ENCODE results near the gene SIPA1L3.

The SIPA1L3 gene

DNA sequence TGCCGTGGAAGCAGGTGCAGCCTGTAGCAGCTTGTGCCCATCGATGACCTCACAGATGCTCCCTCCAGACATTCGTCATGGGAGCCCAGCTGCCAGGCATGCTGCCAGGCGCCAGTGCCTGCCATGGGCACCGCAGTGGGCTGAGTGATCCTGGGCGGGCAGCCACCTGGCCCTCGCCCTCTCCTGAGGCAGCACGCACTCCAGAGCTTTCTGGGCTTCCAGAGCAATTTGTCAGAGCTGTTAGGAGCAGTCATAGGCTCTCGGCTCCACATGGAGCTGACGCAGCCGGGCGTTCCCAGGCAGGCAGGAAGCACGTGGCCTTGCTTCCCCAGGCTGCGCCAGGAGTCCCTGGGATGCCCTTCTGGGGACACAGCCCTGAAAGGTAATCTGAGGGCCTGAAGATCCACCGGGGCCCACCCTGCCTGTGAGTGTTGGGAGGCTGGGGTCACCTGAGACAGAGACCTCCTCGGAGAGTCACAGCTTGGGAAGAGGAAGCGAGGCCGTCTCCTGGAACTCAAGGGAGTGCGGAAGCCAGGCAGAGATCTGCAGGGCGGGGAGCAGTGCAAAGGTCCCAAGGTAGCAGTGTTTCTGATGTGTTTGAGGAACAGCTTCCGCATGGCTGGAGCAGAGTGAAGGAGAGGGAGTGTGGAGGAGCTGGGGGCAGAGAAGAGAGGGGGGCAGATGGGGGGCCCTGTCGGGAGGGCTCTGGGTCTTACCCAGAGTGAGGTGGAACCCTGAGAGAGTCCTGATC is 266.5 kb downstream of the SIPA1L3 start:
- no peak overlapping the region for H3K9ac ChIP-seq (ENCODE audit: low read length)
- no peaks in the 10 kb centered on the region for H3K79me2 ChIP-seq (ENCODE audit: low read length)
- no peak overlapping the region for H3K27ac ChIP-seq (ENCODE audit: low read length)
- no peaks in the 10 kb centered on the region for H4K20me1 ChIP-seq (ENCODE audit: insufficient read depth, low read length)
- TF ChIP-seq EZH2phosphoT487 (IDR thresholded peaks at IDR 0.05; ENCODE audit: low read length) (no peak), EZH2 (optimal IDR thresholded peaks at IDR 0.05; ENCODE audit: low read depth, low read length) (no peak)
- TF ChIP-seq, protein P1, sequence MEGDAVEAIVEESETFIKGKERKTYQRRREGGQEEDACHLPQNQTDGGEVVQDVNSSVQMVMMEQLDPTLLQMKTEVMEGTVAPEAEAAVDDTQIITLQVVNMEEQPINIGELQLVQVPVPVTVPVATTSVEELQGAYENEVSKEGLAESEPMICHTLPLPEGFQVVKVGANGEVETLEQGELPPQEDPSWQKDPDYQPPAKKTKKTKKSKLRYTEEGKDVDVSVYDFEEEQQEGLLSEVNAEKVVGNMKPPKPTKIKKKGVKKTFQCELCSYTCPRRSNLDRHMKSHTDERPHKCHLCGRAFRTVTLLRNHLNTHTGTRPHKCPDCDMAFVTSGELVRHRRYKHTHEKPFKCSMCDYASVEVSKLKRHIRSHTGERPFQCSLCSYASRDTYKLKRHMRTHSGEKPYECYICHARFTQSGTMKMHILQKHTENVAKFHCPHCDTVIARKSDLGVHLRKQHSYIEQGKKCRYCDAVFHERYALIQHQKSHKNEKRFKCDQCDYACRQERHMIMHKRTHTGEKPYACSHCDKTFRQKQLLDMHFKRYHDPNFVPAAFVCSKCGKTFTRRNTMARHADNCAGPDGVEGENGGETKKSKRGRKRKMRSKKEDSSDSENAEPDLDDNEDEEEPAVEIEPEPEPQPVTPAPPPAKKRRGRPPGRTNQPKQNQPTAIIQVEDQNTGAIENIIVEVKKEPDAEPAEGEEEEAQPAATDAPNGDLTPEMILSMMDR (IDR thresholded peaks at IDR 0.05; ENCODE audit: low read length): no peak
- no peak overlapping the region for H3K4me3 ChIP-seq (ENCODE audit: low read length)
- H3K9me2 ChIP-seq (replicated peaks; ENCODE audit: insufficient read depth, low read length): no peaks in the 10 kb centered on the region
- DNase-seq: no peak
- no peaks in the 10 kb centered on the region for H3K27me3 ChIP-seq (replicated peaks; ENCODE audit: insufficient read depth, low read length)
- H3K9me3 ChIP-seq (replicated peaks; ENCODE audit: insufficient read depth, low read length): no peaks in the 10 kb centered on the region
- H2AFZ ChIP-seq (ENCODE audit: low read length): no peak overlapping the region
- H3K4me1 ChIP-seq (ENCODE audit: low read length): no peaks in the 10 kb centered on the region
- no peaks in the 10 kb centered on the region for H3F3A ChIP-seq (ENCODE audit: insufficient read depth, low read length)
- H3K36me3 ChIP-seq (replicated peaks; ENCODE audit: insufficient read depth, low read length): no peaks in the 10 kb centered on the region
- no peak overlapping the region for H3K4me2 ChIP-seq (ENCODE audit: low read depth, low read length)

DNA sequence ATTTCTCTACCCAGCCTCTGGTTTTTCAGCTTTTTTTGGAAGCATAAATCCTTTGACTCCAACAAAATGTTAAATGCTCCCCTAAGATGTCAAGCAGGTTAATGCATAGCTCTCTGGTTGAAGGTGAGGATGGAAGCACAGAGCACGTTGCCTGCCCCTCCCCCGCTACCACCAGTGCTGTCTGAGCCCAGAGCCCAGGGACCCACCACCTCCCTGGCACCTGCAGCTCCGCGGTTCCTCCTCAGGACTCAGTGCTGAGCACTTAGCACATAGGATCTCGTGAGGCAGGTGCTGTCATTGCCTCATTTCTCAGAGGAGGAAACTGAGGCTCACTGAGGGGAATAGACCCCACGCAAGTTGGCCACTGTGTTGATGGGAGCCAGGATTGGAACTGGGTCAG is 268.4 kb downstream of the SIPA1L3 start:
- Histone ChIP-seq H3K27ac (ENCODE audit: low read length) (no peak overlapping the region), H3K4me3 (ENCODE audit: low read length) (no peak overlapping the region), H4K20me1 (ENCODE audit: insufficient read depth, low read length) (no peaks in the 10 kb centered on the region), H3K79me2 (ENCODE audit: low read length) (no peaks in the 10 kb centered on the region), H2AFZ (ENCODE audit: low read length) (no peak overlapping the region), H3K9me2 (replicated peaks; ENCODE audit: insufficient read depth, low read length) (no peaks in the 10 kb centered on the region), H3K9ac (ENCODE audit: low read length) (no peak overlapping the region), H3F3A (ENCODE audit: insufficient read depth, low read length) (no peaks in the 10 kb centered on the region), H3K9me3 (replicated peaks; ENCODE audit: insufficient read depth, low read length) (no peaks in the 10 kb centered on the region), H3K4me2 (ENCODE audit: low read depth, low read length) (no peak overlapping the region), H3K4me1 (ENCODE audit: low read length) (no peaks in the 10 kb centered on the region), H3K27me3 (replicated peaks; ENCODE audit: insufficient read depth, low read length) (no peaks in the 10 kb centered on the region), H3K36me3 (replicated peaks; ENCODE audit: insufficient read depth, low read length) (no peaks in the 10 kb centered on the region)
- no peak for TF ChIP-seq EZH2 (optimal IDR thresholded peaks at IDR 0.05; ENCODE audit: low read depth, low read length)
- DNase-seq: no peak

DNA sequence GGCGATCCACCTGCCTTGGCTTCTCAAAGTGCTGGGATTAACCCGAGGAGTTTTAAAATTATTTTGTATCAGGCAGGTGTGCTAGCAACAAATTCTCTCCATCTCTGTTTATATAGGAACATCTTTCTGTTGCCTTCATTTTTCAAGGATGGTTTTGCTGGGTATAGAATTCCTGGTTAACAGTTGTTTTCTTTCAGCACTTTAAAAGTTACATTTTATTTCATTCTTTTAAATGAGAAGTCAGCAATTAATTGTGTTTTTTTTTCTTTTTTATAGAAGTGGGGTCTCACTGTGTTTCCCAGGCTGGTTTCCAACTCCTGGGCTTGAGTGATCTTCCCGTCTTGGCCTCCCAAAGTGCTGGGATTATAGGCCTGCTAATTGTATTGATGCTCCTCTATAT is 273.1 kb downstream of the SIPA1L3 start:
- Histone ChIP-seq H3K4me1 (ENCODE audit: low read length) (no peaks in the 10 kb centered on the region), H3F3A (ENCODE audit: insufficient read depth, low read length) (no peaks in the 10 kb centered on the region), H3K27ac (ENCODE audit: low read length) (no peak overlapping the region), H3K9me3 (replicated peaks; ENCODE audit: insufficient read depth, low read length) (no peaks in the 10 kb centered on the region), H3K36me3 (replicated peaks; ENCODE audit: insufficient read depth, low read length) (no peaks in the 10 kb centered on the region), H3K9me2 (replicated peaks; ENCODE audit: insufficient read depth, low read length) (no peaks in the 10 kb centered on the region), H2AFZ (ENCODE audit: low read length) (no peak overlapping the region), H3K79me2 (ENCODE audit: low read length) (no peaks in the 10 kb centered on the region), H3K9ac (ENCODE audit: low read length) (no peak overlapping the region), H3K4me2 (ENCODE audit: low read depth, low read length) (no peak overlapping the region), H3K4me3 (ENCODE audit: low read length) (no peak overlapping the region), H3K27me3 (replicated peaks; ENCODE audit: insufficient read depth, low read length) (no peaks in the 10 kb centered on the region), H4K20me1 (ENCODE audit: insufficient read depth, low read length) (no peaks in the 10 kb centered on the region)
- DNase-seq: no peak
- TF ChIP-seq EZH2 (optimal IDR thresholded peaks at IDR 0.05; ENCODE audit: low read depth, low read length) (no peak), EZH2phosphoT487 (IDR thresholded peaks at IDR 0.05; ENCODE audit: low read length) (no peak)
- TF ChIP-seq, protein P1 (IDR thresholded peaks at IDR 0.05; ENCODE audit: low read length): no peak

DNA sequence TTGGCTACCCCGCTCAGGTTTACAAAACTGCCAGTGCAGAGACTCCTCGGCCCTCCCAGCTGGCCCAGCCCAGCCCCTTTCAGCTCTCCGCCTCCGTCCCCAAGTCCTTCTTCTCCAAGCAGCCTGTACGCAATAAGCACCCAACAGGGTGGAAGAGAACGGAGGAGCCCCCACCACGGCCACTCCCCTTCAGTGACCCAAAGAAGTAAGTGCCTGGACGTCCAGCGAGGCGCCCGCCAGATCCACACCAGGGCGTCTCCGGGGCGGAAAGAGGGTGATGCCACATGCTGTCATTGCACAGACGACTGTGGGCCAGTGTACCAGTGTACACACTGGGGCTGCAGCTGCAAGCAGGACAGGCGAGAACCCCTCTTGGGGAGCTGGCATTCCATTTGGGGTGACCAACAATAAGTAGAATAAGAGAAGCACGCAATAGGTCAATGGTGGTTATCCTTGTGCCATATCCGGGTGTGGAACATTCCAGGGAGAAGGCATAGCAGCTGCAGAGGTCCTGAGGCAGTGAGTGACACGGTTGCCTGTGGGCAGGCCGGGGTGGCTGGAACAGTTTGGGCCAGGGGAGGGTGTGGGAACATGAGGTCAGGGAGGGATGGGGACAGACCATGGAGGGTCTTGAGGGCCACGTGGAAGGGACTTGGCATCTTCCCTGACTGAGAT is 275.7 kb downstream of the SIPA1L3 start:
- Histone ChIP-seq H3F3A (ENCODE audit: insufficient read depth, low read length) (no peaks in the 10 kb centered on the region), H3K9me2 (replicated peaks; ENCODE audit: insufficient read depth, low read length) (no peaks in the 10 kb centered on the region), H4K20me1 (ENCODE audit: insufficient read depth, low read length) (no peaks in the 10 kb centered on the region), H3K27me3 (replicated peaks; ENCODE audit: insufficient read depth, low read length) (no peaks in the 10 kb centered on the region), H3K9ac (ENCODE audit: low read length) (no peak overlapping the region), H3K4me3 (ENCODE audit: low read length) (no peak overlapping the region), H3K36me3 (replicated peaks; ENCODE audit: insufficient read depth, low read length) (no peaks in the 10 kb centered on the region), H3K79me2 (ENCODE audit: low read length) (no peaks in the 10 kb centered on the region), H3K27ac (ENCODE audit: low read length) (no peak overlapping the region), H3K4me1 (ENCODE audit: low read length) (no peaks in the 10 kb centered on the region), H3K9me3 (replicated peaks; ENCODE audit: insufficient read depth, low read length) (no peaks in the 10 kb centered on the region), H2AFZ (ENCODE audit: low read length) (no peak overlapping the region), H3K4me2 (ENCODE audit: low read depth, low read length) (no peak overlapping the region)
- no peak for DNase-seq
- TF ChIP-seq EZH2phosphoT487 (IDR thresholded peaks at IDR 0.05; ENCODE audit: low read length) (no peak), EZH2 (optimal IDR thresholded peaks at IDR 0.05; ENCODE audit: low read depth, low read length) (no peak)
- TF ChIP-seq, protein P1 (IDR thresholded peaks at IDR 0.05; ENCODE audit: low read length): no peak
